Astrocyte (in vitro differentiated cells and primary cell): ENCODE results near the gene PCSK7. TPM values are rescaled to one million over a fixed set of nuclear protein-coding genes. Genes with fewer than 3 reads are reported as not detected.

Experiments
- DNase-seq: peaks from one replicate; pipeline ENCODE4 v3.0.0-alpha.2; 2010; ENCODE audit warnings: low read depth
- FAIRE-seq: peaks from 2 replicates; lab custom pipeline; 2011; peaks lifted over from hg19 to GRCh38; lab: Jason Lieb, UNC
- H2AFZ ChIP-seq: 2 replicates; pipeline ENCODE4 v1.6.0; 2012; ENCODE audit warnings: low read depth, low read length, inconsistent platforms
- H3K27ac ChIP-seq: 2 replicates; pipeline ENCODE4 v1.5.1; 2011; ENCODE audit warnings: low read depth, low read length, inconsistent platforms
- H3K27me3 ChIP-seq: 2 replicates; pipeline ENCODE4 v1.6.0; 2011; ENCODE audit warnings: low read length, inconsistent platforms; ENCODE audit not compliant: insufficient read depth
- H3K36me3 ChIP-seq: 2 replicates; pipeline ENCODE4 v1.5.1; 2011; ENCODE audit warnings: low read length, inconsistent platforms; ENCODE audit not compliant: insufficient read depth
- H3K4me1 ChIP-seq: 2 replicates; pipeline ENCODE4 v1.5.1; 2011; ENCODE audit warnings: low read length, inconsistent platforms; ENCODE audit not compliant: insufficient read depth
- H3K4me2 ChIP-seq: 2 replicates; pipeline ENCODE4 v1.6.0; 2012; ENCODE audit warnings: low read length, inconsistent platforms
- H3K4me3 ChIP-seq: 2 replicates; pipeline ENCODE4 v1.5.1; 2011; ENCODE audit warnings: low read depth, mild to moderate bottlenecking, low read length, inconsistent platforms; ENCODE audit not compliant: insufficient read depth
- H3K79me2 ChIP-seq: 2 replicates; pipeline ENCODE4 v1.6.0; 2012; ENCODE audit warnings: mild to moderate bottlenecking, low read length, inconsistent platforms; ENCODE audit not compliant: insufficient read depth
- H3K9ac ChIP-seq: 2 replicates; pipeline ENCODE4 v1.6.0; 2012; ENCODE audit warnings: mild to moderate bottlenecking, low read length, inconsistent platforms
- H3K9me3 ChIP-seq: 2 replicates; pipeline ENCODE4 v1.5.1; 2012; ENCODE audit warnings: low read depth, mild to moderate bottlenecking, low read length, inconsistent platforms; ENCODE audit not compliant: insufficient read depth
- H4K20me1 ChIP-seq: 2 replicates; pipeline ENCODE4 v1.6.0; 2012; ENCODE audit warnings: low read length, inconsistent platforms; ENCODE audit not compliant: insufficient read depth
- H3K27ac Mint-ChIP-seq: one replicate; pipeline ENCODE4 v1.8.0; 2021; ENCODE audit warnings: mild to moderate bottlenecking, mixed read lengths; ENCODE audit not compliant: unreplicated experiment
- H3K27me3 Mint-ChIP-seq: one replicate; pipeline ENCODE4 v1.8.0; 2021; ENCODE audit warnings: low read depth, mixed read lengths; ENCODE audit not compliant: unreplicated experiment
- H3K36me3 Mint-ChIP-seq: one replicate; pipeline ENCODE4 v1.8.0; 2021; ENCODE audit warnings: low read depth, mixed read lengths; ENCODE audit not compliant: unreplicated experiment
- H3K4me1 Mint-ChIP-seq: one replicate; pipeline ENCODE4 v1.8.0; 2021; ENCODE audit warnings: low read depth, mixed read lengths; ENCODE audit not compliant: unreplicated experiment
- H3K4me3 Mint-ChIP-seq: one replicate; pipeline ENCODE4 v1.8.0; 2021; ENCODE audit warnings: mild to moderate bottlenecking, moderate library complexity, mixed read lengths; ENCODE audit not compliant: unreplicated experiment
- H3K9me3 Mint-ChIP-seq: one replicate; pipeline ENCODE4 v1.8.0; 2021; ENCODE audit warnings: mild to moderate bottlenecking, mixed read lengths; ENCODE audit not compliant: unreplicated experiment
- CTCF ChIP-seq: IDR thresholded peaks from 2 replicates; pipeline ENCODE4 v1.5.1; 2011; ENCODE audit warnings: low read depth, mild to moderate bottlenecking, inconsistent platforms, low read length, moderate library complexity; ENCODE audit not compliant: insufficient read depth
- EZH2 ChIP-seq: IDR thresholded peaks from 2 replicates; pipeline ENCODE4 v1.6.1; 2012; ENCODE audit warnings: mild to moderate bottlenecking, low read length, inconsistent platforms; ENCODE audit not compliant: insufficient read depth
- total RNA-seq: library from RNA; stranded (reverse); gene quantifications from 2 replicates; pipeline ENCODE4 v1.2.1, GENCODE V29; 2021

PCSK7 gene
- total RNA-seq, 1 donor from 2014 or later = 43.6 TPM

DNA sequence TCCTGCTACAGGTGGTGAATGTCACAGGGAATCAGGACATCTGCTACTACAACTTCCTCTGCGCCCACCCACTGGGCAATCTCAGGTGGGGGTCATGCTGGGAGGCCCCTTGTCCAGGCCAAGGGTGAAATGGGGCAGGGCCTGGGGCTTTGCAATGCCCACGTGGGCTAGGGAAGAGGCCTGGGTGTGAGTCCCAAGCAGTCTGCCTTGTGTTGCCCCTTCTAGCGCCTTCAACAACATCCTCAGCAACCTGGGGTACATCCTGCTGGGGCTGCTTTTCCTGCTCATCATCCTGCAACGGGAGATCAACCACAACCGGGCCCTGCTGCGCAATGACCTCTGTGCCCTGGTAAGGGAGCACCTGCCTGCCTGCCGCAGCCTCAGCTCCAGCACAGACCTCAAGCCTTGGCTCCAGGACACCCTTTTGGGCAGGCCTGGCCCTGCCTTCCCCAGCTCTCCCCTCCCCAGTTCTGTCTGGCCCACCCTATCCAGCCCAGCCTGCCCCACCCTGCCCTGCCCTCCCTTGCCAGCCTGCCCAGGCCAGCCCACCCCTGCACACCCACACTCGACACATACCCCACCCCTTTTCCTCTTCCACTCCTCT, 41.8 kb downstream of the PCSK7 start:
- FAIRE-seq = no peak

GRCh38 chr11:117189191-117189940, 42.5 kb downstream of the PCSK7 start:
- Mint-ChIP-seq H3K9me3 (no peaks in the 10 kb centered on the region), H3K4me3 (no peak overlapping the region), H3K27ac (no peak overlapping the region), H3K36me3 (peaks cover 39% of the 10 kb centered on the region), H3K27me3 (no peaks in the 10 kb centered on the region), H3K4me1 (peaks cover 3% of the 10 kb centered on the region)
- no peak for FAIRE-seq
- H2AFZ ChIP-seq = no peak overlapping the region
- no peak for DNase-seq
- no peaks in the 10 kb centered on the region for H3K79me2 ChIP-seq
- no peak overlapping the region for H3K4me3 ChIP-seq
- H3K4me2 ChIP-seq = no peak overlapping the region
- no peaks in the 10 kb centered on the region for H3K9me3 ChIP-seq
- TF ChIP-seq EZH2 = no peak
- TF ChIP-seq CTCF = no peak
- peaks cover 14% of the 10 kb centered on the region for H3K36me3 ChIP-seq
- H3K27me3 ChIP-seq = no peaks in the 10 kb centered on the region
- no peak overlapping the region for H3K9ac ChIP-seq
- no peaks in the 10 kb centered on the region for H4K20me1 ChIP-seq
- no peak overlapping the region for H3K27ac ChIP-seq
- no peaks in the 10 kb centered on the region for H3K4me1 ChIP-seq

More for the DNA sequence above, 41.8 kb downstream of the PCSK7 start:
- H3K27me3 Mint-ChIP-seq = no peaks in the 10 kb centered on the region
- H3K4me2 ChIP-seq = no peak overlapping the region
- no peaks in the 10 kb centered on the region for H3K79me2 ChIP-seq
- peaks cover 3% of the 10 kb centered on the region for H3K4me1 Mint-ChIP-seq
- H3K4me3 Mint-ChIP-seq = no peak overlapping the region
- H3K36me3 ChIP-seq = peaks cover 14% of the 10 kb centered on the region
- TF ChIP-seq CTCF (no peak), EZH2 (no peak)
- H3K9ac ChIP-seq = no peak overlapping the region
- peaks cover 43% of the 10 kb centered on the region for H3K36me3 Mint-ChIP-seq
- no peak for DNase-seq
- H3K27me3 ChIP-seq = no peaks in the 10 kb centered on the region
- no peak overlapping the region for H2AFZ ChIP-seq
- no peaks in the 10 kb centered on the region for H3K9me3 Mint-ChIP-seq
- no peaks in the 10 kb centered on the region for H3K9me3 ChIP-seq
- no peaks in the 10 kb centered on the region for H3K4me1 ChIP-seq
- H3K27ac ChIP-seq = no peak overlapping the region
- no peak overlapping the region for H3K27ac Mint-ChIP-seq
- H3K4me3 ChIP-seq = no peak overlapping the region
- no peaks in the 10 kb centered on the region for H4K20me1 ChIP-seq

GRCh38 chr11:117188620-117189081, 43.2 kb downstream of the PCSK7 start:
- no peak overlapping the region for H3K4me2 ChIP-seq
- DNase-seq (no peak), FAIRE-seq (no peak)
- Mint-ChIP-seq H3K36me3 (peaks cover 40% of the 10 kb centered on the region), H3K4me3 (no peak overlapping the region), H3K27me3 (no peaks in the 10 kb centered on the region), H3K9me3 (no peaks in the 10 kb centered on the region), H3K4me1 (peaks cover 3% of the 10 kb centered on the region), H3K27ac (no peak overlapping the region)
- no peak overlapping the region for H3K27ac ChIP-seq
- no peaks in the 10 kb centered on the region for H4K20me1 ChIP-seq
- no peaks in the 10 kb centered on the region for H3K4me1 ChIP-seq
- no peaks in the 10 kb centered on the region for H3K27me3 ChIP-seq
- no peaks in the 10 kb centered on the region for H3K79me2 ChIP-seq
- H3K9me3 ChIP-seq = no peaks in the 10 kb centered on the region
- peaks cover 17% of the 10 kb centered on the region for H3K36me3 ChIP-seq
- no peak overlapping the region for H3K9ac ChIP-seq
- H3K4me3 ChIP-seq = no peak overlapping the region
- no peak overlapping the region for H2AFZ ChIP-seq
- TF ChIP-seq EZH2 = no peak
- TF ChIP-seq CTCF = no peak
